GM21737 (cell line): Measurements from ENCODE around the gene DNAJC3.
"Not testable (repeated sequence)": the region's sequence is repeated elsewhere in the genome, so short reads cannot be mapped to it uniquely, and the experiment has no call there.

ENCODE experiments used
- ATAC-seq: cut with Tn5 transposase; IDR thresholded peaks from one replicate; pipeline ENCODE4 v1.9.1; 2021; ENCODE audit warnings: mild to moderate bottlenecking, moderate library complexity; ENCODE audit not compliant: unreplicated experiment

DNAJC3 gene

GRCh38 chr13:95763601-95764000 lies 86.7 kb downstream of the DNAJC3 start:
- no peak for ATAC-seq

DNA sequence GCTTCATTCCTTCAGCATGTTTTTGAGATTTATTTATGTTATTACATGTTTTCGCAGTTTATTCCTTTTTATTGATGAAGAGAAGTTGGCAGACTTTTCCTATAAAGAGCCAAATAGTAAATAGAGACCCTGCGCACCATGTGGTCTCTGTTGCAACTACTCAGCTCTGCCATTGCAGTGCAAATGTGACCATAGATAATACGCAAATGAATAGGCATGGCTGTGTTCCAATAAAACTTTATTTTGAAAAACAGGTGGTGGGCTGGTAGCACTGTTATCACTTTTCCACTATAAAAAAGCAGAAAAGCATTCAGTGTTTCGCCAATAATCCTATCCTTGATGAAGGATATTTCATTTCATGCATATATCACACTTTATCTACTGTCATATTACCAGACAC lies 95.0 kb downstream of the DNAJC3 start:
- ATAC-seq: no peak

DNA sequence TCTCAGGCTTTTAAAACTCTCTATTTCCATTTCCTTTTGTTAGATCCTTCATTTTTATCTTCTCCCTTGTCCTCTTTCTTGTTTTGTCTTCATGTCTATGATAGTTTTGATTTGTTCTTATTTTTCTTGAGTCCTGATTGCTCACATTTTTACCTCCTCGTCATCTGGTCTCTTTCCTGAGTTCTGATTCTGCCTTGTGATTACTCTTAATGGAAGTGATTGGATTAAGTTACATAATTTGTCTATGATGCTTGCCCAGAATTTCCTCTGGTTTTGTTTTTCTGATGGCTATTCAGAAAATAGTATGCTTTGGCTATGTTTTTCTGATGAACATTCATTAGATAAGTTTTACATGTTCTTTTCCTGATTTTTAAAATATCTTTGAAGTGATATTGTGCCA lies 102.6 kb downstream of the DNAJC3 start:
- no peak for ATAC-seq

DNA sequence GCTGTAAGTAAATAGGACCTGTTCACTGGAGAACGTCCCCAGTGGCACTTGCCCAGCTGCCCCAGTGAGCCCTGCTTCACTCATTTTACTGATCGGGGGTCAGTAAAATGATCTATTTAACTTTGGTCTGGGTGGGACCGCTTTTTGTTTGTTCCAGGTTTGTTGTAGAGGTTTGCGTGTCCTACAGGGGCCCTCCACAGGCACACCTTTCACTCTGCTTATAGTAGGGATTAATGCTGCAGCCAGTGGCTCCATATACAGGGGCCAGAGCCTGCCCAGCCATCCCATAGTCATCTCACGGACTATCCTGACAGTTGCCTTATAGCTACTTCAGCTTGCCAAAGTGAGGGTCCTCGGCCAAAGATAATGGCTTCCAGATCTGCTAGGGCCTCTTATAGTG lies 104.1 kb downstream of the DNAJC3 start:
- ATAC-seq: no peak

GRCh38 chr13:95781940-95782339 lies 105.0 kb downstream of the DNAJC3 start:
- not testable (repeated sequence) for ATAC-seq

GRCh38 chr13:95783747-95784146 lies 106.8 kb downstream of the DNAJC3 start:
- no peak for ATAC-seq

DNA sequence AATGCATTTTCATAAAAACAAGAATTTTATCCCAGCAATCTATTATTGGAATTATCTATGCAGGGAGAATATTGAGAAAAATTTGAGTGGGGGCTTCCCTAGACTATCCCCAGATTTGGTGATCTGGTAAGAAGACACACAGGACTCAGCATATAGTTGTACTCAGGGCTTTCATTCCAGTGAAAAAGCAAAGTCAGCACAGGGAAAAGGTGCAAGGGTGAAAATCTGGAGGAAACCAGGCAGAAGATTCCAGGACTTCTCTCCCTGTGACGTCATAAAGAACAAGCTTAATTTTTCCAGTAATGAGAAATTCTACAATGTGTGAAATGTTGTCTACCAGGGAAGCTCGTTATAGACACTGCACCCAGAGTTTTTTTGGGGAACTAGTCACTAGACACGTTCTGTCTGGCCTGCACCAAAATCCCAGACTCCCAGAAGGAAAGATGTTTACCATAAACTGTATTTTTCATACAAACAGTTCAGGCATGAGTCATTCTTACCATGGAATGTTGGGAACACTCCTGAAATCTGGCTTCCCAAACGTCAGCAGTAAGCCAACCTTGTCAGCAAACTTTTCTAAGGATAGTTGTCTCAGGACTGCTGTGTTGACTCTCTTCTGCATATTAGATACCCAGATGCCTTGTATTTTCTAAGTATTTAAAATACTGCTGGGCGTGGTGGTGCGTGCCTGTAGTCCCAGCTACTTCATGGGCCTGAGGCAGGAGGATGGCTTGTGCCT lies 107.4 kb downstream of the DNAJC3 start:
- no peak for ATAC-seq

- no peak for ATAC-seq
Observed at GRCh38 chr13:95784900-95785290, 108.0 kb downstream of the DNAJC3 start.

DNA sequence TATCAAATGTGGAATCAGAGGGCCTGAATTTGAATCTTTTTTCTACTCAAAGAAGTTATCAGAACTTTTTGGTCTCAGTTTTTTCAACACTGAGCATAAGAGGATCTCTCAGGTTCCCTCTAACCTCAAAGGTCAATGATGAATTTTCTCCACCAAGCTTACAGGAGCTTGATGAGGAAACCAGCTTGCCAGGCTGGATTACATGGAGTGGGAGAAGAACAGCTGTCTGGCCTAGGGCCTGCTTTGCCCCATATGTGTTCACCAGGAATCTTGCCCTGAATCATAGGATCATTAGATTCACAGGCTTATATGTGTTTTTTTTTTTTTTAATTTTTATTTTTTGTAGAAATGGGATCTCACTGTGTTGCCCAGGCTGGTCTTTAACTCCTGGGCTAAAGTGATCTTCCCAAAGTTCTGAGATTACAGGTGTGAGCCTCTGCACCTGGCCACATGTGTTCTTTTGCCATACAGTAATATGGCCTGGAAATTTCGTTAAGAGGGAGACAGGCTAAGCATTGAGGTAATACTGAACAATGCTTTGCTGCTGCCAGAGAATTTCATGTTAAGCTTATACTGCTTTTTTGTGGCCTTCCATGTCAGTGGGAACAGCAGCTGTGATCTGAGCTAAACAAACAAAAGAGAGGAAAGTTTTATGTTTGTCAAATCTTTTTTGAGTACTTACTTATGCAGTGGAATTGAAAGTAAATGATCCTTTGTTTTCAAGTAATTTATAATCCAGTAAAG lies 110.6 kb downstream of the DNAJC3 start:
- ATAC-seq: no peak

DNA sequence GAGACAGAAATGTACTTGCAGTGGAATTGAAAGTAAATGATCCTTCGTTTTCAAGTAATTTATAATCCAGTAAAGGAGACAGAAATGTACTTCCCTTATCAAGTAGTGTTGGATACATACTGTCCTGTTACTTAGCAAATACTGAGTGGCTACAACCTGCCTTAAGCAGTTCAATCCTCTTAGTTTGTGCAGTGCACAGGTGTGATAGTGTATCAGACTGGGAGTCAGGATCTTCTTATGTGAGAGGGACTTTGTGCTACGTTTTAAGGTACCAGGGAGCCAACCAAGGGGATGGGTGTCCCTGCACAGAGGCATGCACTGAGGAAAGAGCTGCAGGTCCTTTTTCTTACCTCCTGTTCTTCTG lies 111.1 kb downstream of the DNAJC3 start:
- no peak for ATAC-seq

DNA sequence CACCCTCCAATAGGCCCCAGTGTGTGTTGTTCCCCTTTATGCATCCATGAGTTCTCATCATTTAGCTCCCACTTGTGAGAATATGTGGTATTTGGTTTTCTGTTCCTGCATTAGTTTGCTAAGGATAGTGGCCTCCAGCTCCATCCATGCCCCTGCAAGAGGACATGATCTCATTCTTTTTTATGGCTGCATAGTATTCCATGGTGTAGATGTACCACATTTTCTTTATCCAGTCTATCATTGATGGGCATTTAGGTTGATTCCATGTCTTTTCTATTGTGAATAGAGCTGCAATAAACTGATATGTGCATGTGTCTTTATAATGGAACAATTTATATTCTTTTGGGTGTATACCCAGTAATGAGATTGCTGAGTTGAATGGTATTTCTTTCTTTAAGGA lies 112.4 kb downstream of the DNAJC3 start:
- not testable (repeated sequence) for ATAC-seq

DNA sequence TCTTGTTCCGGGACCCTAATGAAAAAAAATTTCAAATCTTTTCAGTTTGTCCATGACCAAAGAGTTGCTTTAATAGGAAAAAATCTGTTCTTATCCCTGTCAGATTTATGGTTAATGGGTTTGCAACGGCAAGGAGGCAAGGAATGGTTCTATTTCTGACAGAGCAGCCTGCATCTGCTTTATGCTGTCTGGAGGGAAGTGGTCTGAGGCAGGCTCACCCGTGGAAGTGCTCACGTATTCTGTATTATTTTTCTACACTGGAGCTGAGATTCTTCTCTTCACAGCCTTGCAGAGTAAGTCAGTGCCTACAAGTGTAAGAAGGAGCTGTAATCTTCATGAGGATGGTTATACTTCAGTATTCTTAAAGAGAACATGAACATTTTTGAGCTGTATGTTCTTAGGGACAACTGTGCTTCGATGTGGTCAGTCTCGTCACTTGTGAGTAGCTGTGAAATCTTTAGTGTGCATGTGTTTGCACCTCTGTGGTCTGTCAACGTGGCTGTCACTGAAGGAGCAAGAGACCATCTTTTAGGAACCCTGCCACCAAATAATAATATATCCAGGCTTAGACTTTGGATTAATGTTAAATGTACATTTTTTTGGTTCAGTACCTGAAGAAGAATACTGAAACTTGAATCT lies 114.3 kb downstream of the DNAJC3 start:
- ATAC-seq: no peak

DNA sequence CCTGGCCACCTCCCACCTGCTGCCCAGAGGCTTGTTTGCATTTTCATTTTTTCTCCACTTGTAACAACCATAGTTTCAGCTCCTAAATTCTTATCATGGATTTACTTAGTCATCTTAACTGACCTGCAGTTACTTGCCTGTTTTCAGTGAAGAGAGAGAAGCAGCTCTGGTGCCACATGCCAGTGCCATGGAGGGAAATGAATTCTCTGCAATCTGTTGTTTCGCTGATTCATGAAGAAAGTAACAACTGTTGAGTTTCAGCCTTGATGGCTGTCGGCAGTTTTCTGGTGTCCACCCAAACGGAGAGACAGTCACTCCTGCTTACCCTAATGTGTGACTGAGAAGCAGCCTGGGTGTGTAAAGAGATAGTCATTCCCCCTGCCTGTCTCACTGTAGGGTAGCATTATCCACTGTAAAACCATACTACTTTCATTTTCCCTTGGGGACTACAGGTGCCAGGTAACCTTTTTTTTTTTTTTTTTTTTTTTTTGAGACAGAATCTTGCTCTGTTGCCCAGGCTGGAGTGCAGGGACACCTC lies 116.1 kb downstream of the DNAJC3 start:
- no peak for ATAC-seq

DNA sequence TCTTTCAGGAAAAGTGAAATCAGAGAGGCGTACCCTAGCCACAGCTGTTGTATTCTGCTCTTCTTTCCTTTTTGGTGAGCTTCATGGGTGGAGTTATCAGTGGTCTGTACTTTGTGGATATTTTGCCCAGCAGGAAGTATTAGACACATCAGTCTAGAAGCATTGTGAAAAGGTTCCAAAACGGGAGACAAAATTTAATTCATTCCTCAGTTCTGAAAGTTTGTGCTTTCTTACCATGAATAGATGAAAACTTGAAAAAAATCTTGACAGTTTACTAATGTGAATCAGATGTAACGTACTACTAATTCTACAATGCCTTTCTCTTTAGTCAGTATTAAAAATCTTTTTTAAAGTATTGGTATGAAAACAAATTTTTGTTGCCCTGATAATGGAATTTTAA lies 116.8 kb downstream of the DNAJC3 start:
- ATAC-seq: no peak

DNA sequence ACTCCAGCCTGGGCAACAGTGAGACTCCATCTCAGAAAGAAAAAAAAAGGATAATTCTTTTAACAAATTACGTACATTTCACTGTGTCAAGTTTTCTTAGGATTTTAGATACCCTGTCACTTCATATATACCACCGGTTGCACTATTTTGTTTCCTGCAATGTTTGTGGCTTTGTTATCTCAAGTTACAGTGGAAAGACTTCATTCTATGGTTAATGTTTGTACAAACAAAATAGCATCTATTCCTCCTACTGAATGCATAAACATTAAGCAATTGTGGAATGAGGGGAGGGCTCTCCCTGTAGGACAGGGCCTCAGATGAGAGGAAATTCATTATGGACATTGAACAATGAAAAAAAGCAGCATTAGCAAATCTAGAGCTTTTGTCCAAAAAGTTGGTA lies 120.1 kb downstream of the DNAJC3 start:
- ATAC-seq: no peak

DNA sequence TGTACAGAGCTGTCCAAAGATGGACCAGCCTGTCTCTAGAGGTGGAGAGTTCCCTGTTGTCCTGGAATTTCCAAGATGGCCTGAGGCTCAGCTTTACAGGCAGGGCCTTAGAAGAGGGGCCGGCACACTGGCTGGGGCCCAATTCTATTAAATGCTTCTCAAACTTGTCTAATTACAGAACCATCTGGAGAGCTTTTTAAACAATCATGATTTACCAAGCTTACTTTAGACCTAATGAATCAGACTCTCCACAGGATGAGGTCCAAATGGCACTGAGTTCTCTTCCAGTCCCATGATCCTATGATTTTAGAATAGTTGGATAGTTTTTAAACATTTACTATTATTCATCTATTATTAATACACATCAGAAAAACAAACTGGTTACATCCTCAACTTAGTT lies 123.5 kb downstream of the DNAJC3 start:
- no peak for ATAC-seq

DNA sequence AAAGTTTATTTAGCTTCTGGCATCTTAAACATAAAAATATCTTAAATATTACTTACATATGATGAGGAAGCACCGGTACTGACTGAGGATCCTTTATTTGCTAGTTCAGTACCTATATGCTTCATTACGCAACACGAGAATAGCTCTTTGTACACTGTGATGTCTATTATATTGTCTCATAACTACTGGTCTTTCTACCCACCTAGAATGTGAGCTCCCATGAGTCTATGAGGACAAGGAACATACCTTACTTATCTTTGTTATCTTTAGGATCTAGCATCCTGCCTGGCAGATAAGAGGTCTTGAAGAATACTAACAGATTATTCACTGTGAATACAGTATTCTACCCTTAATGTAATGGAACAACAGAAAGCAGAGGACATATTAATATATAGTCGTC lies 124.9 kb downstream of the DNAJC3 start:
- ATAC-seq: no peak

- no peak for ATAC-seq
Observed at GRCh38 chr13:95805921-95806320, 129.0 kb downstream of the DNAJC3 start.

DNA sequence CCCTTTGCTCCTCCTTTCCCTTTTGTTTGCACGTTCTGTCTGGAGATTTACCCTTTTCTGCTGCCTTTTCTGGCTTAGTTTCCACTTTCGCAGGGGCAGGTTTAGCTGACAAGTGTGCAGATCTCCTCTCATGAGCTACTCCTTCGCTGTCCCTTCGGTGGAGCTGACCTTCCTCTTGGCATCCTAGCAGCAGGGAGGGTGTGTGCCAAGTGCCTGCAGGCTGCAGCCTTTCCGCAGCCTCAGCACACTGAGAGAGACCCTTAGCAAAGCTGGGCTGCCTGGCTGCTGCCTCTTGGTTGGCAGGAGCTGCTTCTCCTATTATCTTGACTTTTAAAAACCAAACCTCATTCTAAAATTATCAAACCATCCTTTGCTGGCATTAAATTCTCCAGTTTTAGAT lies 132.5 kb downstream of the DNAJC3 start:
- ATAC-seq: no peak

DNA sequence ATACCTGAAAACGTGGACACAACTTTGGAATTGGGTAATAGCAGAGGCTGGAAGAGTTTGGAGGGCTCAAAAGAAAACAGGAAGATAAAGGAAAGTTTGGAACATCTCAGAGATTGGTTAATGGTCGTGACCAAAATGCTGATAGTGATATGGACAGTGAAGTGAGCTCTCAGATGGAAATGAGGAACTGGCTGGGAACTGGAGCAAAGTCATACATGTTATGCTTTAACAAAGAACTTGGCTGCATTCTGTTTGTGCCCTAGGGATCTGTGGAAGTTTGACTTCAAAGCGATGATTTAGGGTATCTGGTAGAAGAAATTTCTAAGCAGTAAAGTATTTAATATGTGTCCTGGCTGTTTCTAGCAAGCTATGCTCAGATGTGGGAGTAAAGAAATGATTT lies 136.2 kb downstream of the DNAJC3 start:
- ATAC-seq: no peak

DNA sequence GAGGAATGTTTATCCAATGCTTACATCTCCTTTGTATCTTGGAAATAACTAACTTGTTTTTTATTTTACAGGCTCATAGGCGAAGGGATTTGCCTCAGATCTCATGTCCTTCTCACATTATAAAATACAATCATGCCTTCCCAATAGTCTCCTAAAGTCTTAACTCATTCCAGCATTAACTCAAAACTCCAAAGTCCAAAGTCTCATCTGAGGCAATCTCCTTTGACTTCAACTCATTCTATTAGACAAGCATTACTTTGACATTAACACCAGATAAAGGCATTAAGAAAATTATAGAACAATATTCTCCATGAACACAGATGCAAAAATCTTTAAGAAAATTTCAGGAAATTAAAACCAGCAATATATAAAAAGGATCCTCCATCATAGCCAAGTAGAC lies 137.6 kb downstream of the DNAJC3 start:
- ATAC-seq: no peak

- ATAC-seq: no peak
Observed at GRCh38 chr13:95822303-95822702, 145.4 kb downstream of the DNAJC3 start.
